ENCODE measurements around the gene ARHGAP6.
"Not testable (repeated sequence)": the region's sequence is repeated elsewhere in the genome, so short reads cannot be mapped to it uniquely, and the experiment has no call there.

DNA sequence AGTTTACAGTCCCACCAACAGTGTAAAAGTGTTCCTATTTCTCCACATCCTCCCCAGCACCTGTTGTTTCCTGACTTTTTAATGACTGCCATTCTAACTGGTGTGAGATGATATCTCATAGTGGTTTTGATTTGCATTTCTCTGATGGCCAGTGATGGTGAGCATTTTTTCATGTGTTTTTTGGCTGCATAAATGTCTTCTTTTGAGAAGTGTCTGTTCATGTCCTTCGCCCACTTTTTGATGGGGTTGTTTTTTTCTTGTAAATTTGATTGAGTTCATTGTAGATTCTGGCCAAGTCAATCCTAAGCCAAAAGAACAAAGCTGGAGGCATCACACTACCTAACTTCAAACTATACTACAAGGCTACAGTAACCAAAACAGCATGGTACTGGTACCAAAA is 146.5 kb downstream of the ARHGAP6 start:
- TF ChIP-seq SPI1 (IDR thresholded peaks at IDR 0.05; ENCODE audit: borderline replicate concordance, low read depth, low read length); TARDBP (IDR thresholded peaks at IDR 0.05); MYNN (IDR thresholded peaks at IDR 0.05); MYNN (CRISPR knock-in tag; IDR thresholded peaks at IDR 0.05); POLR2AphosphoS5 (IDR thresholded peaks at IDR 0.05; ENCODE audit: control insufficient read depth, insufficient read depth, low read depth, low read length); ELF4 (CRISPR knock-in tag; IDR thresholded peaks at IDR 0.05); POLR2A (conservative IDR thresholded peaks at IDR 0.05); BRD9 (IDR thresholded peaks at IDR 0.05; ENCODE audit: low read depth, partially characterized antibody); ZNF766 (CRISPR knock-in tag; conservative IDR thresholded peaks at IDR 0.05); ZSCAN29 (IDR thresholded peaks at IDR 0.05): not testable (repeated sequence)
